Natural killer cell (primary cell): ENCODE data around the gene OR1J1. TPM values are rescaled to one million over a fixed set of nuclear protein-coding genes. Genes with fewer than 3 reads are reported as not detected.

Experiments used
- ATAC-seq, 3 donors: fragments of 150-1000 bp in 2 of 3; fragments of 200-7000 bp in 1 of 3; cut with Tn5 transposase; 1 replicate in 1 of 3; 2 replicates in 2 of 3; pipeline ENCODE4 v1.10.0; 2021; ENCODE audit warnings: mild to moderate bottlenecking in 2 of 3, moderate library complexity in 2 of 3
- DNase-seq, 2 donors: peaks; one replicate each; pipeline versions ENCODE4 v3.0.0 to v3.0.0-alpha.2; 2013 to 2021; ENCODE audit warnings: mixed read lengths in 1 of 2
- H3K27ac ChIP-seq: one replicate; pipeline ENCODE4 v1.5.1; 2013; ENCODE audit warnings: mild to moderate bottlenecking, low read length
- H3K27me3 ChIP-seq: one replicate; pipeline ENCODE4 v1.6.1; 2013; ENCODE audit warnings: low read length; ENCODE audit not compliant: control insufficient read depth, insufficient read depth
- H3K36me3 ChIP-seq: one replicate; pipeline ENCODE4 v1.6.1; 2013; ENCODE audit warnings: low read length; ENCODE audit not compliant: control insufficient read depth, insufficient read depth
- H3K4me1 ChIP-seq: one replicate; pipeline ENCODE4 v1.6.1; 2013; ENCODE audit warnings: low read length; ENCODE audit not compliant: control insufficient read depth, insufficient read depth
- H3K4me3 ChIP-seq: one replicate; pipeline ENCODE4 v1.5.1; 2013; ENCODE audit warnings: low read length
- H3K9me3 ChIP-seq: one replicate; pipeline ENCODE4 v1.6.1; 2013; ENCODE audit warnings: low read length; ENCODE audit not compliant: control insufficient read depth, insufficient read depth
- H3K27ac Mint-ChIP-seq, 2 donors: one replicate each; pipeline ENCODE4 v1.8.0; 2022; ENCODE audit warnings: mild to moderate bottlenecking in 2 of 2, mixed read lengths in 2 of 2, moderate library complexity in 1 of 2
- H3K27me3 Mint-ChIP-seq, 2 donors: one replicate each; pipeline ENCODE4 v1.8.0; 2022; ENCODE audit warnings: low read depth in 2 of 2, mixed read lengths in 2 of 2
- H3K36me3 Mint-ChIP-seq: one replicate; pipeline ENCODE4 v1.8.0; 2022; ENCODE audit warnings: mixed read lengths
- H3K4me1 Mint-ChIP-seq, 2 donors: one replicate each; pipeline ENCODE4 v1.8.0; 2022; ENCODE audit warnings: mixed read lengths in 2 of 2
- H3K4me3 Mint-ChIP-seq: one replicate; pipeline ENCODE4 v1.8.0; 2022; ENCODE audit warnings: mild to moderate bottlenecking, moderate library complexity, mixed read lengths
- H3K9me3 Mint-ChIP-seq, 2 donors: one replicate each; pipeline ENCODE4 v1.8.0; 2022; ENCODE audit warnings: mixed read lengths in 2 of 2
- CTCF ChIP-seq: fragments of 200-600 bp; IDR thresholded peaks from one replicate; pipeline ENCODE4 v1.8.0; 2022; ENCODE audit warnings: antibody characterized with exemption
- WGBS: methylation state at CpG from one replicate; pipeline ENCODE4 v1.1.7; 2013; ENCODE audit warnings: missing lambda C conversion rate; ENCODE audit not compliant: insufficient coverage; 5-methylcytosine and 5-hydroxymethylcytosine counted together
- intact Hi-C: fragments of 100-400 bp; cut with micrococcal nuclease; formaldehyde crosslinking; loops from one replicate; pipeline ENCODE4 v1.14.2; 2022
- total RNA-seq, 4 donors: library from RNA; stranded (reverse); fragments of 120-200 nt in 1 of 4; gene quantifications; one replicate each; pipeline versions ENCODE4 v1.2.3 to v1.2.4, GENCODE V29; 2013 to 2022

OR1J1 gene
- total RNA-seq, 3 donors from 2014 or later (not counting 1 experiment from before 2014, with no cell fraction given) = not detected

- TF ChIP-seq CTCF = no peak
- no peak overlapping the region for H3K27ac Mint-ChIP-seq
- H3K36me3 Mint-ChIP-seq = no peaks in the 10 kb centered on the region
- H3K4me1 Mint-ChIP-seq = no peaks in the 10 kb centered on the region
- no peaks in the 10 kb centered on the region for H3K27me3 ChIP-seq
- no peaks in the 10 kb centered on the region for H3K9me3 ChIP-seq
- 81% methylated on average over 3 of the region's 3 CpGs for WGBS
- no peak for DNase-seq
- H3K9me3 Mint-ChIP-seq = no peaks in the 10 kb centered on the region
- H3K4me3 ChIP-seq = no peak overlapping the region
- no peaks in the 10 kb centered on the region for H3K4me1 ChIP-seq
- no peaks in the 10 kb centered on the region for H3K36me3 ChIP-seq
- intact Hi-C loops = no loop called here
- H3K27ac ChIP-seq = no peak overlapping the region
- no peak overlapping the region for H3K4me3 Mint-ChIP-seq
- no peak for ATAC-seq
- H3K27me3 Mint-ChIP-seq = peaks cover 36 to 64% of the 10 kb centered on the region in 2 donors
Observed at GRCh38 chr9:122474561-122474960, 3.2 kb downstream of the OR1J1 start.

GRCh38 chr9:122468735-122469134, 9.0 kb downstream of the OR1J1 start:
- H3K27me3 ChIP-seq = no peaks in the 10 kb centered on the region
- no peak overlapping the region for H3K4me3 ChIP-seq
- Mint-ChIP-seq H3K4me1 (peaks cover 7% of the 10 kb centered on the region in 2 donors), H3K27me3 (peaks cover 6 to 39% of the 10 kb centered on the region in 2 donors), H3K9me3 (no peaks in the 10 kb centered on the region), H3K27ac (no peak overlapping the region), H3K36me3 (no peaks in the 10 kb centered on the region), H3K4me3 (no peak overlapping the region)
- no peaks in the 10 kb centered on the region for H3K9me3 ChIP-seq
- no peaks in the 10 kb centered on the region for H3K36me3 ChIP-seq
- no peak for ATAC-seq
- no peak overlapping the region for H3K27ac ChIP-seq
- WGBS = 76% methylated on average over 4 of the region's 4 CpGs
- TF ChIP-seq CTCF = no peak
- H3K4me1 ChIP-seq = peaks cover 10% of the 10 kb centered on the region
- intact Hi-C loops = no loop called here
- no peak for DNase-seq

- H3K4me3 ChIP-seq = no peak overlapping the region
Observed at GRCh38 chr9:122466456-122466855, 11.3 kb downstream of the OR1J1 start.

More at GRCh38 chr9:122466456-122466855, 11.3 kb downstream of the OR1J1 start:
- 77% methylated on average over 3 of the region's 3 CpGs for WGBS
- Mint-ChIP-seq H3K27me3 (peaks cover 15 to 51% of the 10 kb centered on the region in 2 donors), H3K4me1 (peaks cover 7% of the 10 kb centered on the region in 2 donors), H3K4me3 (no peak overlapping the region), H3K36me3 (no peaks in the 10 kb centered on the region), H3K9me3 (no peaks in the 10 kb centered on the region), H3K27ac (no peak overlapping the region)
- Histone ChIP-seq H3K27ac (no peak overlapping the region), H3K27me3 (peaks cover 3% of the 10 kb centered on the region), H3K9me3 (no peaks in the 10 kb centered on the region), H3K36me3 (no peaks in the 10 kb centered on the region), H3K4me1 (peaks cover 10% of the 10 kb centered on the region)
- no peak for ATAC-seq
- no peak for TF ChIP-seq CTCF
- no peak for DNase-seq
- intact Hi-C loops = no loop called here
